HG03565 (cell line): ENCODE data around the gene WDR4.
"Not testable (repeated sequence)": the region's sequence is repeated elsewhere in the genome, so short reads cannot be mapped to it uniquely, and the experiment has no call there.

ENCODE experiments used
- ATAC-seq: cut with Tn5 transposase; IDR thresholded peaks from one replicate; pipeline ENCODE4 v1.9.1; 2021; ENCODE audit warnings: mild to moderate bottlenecking, moderate library complexity; ENCODE audit not compliant: unreplicated experiment

The WDR4 gene, protein sequence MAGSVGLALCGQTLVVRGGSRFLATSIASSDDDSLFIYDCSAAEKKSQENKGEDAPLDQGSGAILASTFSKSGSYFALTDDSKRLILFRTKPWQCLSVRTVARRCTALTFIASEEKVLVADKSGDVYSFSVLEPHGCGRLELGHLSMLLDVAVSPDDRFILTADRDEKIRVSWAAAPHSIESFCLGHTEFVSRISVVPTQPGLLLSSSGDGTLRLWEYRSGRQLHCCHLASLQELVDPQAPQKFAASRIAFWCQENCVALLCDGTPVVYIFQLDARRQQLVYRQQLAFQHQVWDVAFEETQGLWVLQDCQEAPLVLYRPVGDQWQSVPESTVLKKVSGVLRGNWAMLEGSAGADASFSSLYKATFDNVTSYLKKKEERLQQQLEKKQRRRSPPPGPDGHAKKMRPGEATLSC

GRCh38 chr21:42878993-42879787 is at the start of gene WDR4:
Gene WDR4 (minus strand): TSS chr21:42879539. CDS start chr21:42879495, 44 bp downstream.
- ATAC-seq: peak; percentile 86

- not testable (repeated sequence) for ATAC-seq
These were observed 48.3 kb upstream of the WDR4 start for GRCh38 chr21:42927474-42928200.

DNA sequence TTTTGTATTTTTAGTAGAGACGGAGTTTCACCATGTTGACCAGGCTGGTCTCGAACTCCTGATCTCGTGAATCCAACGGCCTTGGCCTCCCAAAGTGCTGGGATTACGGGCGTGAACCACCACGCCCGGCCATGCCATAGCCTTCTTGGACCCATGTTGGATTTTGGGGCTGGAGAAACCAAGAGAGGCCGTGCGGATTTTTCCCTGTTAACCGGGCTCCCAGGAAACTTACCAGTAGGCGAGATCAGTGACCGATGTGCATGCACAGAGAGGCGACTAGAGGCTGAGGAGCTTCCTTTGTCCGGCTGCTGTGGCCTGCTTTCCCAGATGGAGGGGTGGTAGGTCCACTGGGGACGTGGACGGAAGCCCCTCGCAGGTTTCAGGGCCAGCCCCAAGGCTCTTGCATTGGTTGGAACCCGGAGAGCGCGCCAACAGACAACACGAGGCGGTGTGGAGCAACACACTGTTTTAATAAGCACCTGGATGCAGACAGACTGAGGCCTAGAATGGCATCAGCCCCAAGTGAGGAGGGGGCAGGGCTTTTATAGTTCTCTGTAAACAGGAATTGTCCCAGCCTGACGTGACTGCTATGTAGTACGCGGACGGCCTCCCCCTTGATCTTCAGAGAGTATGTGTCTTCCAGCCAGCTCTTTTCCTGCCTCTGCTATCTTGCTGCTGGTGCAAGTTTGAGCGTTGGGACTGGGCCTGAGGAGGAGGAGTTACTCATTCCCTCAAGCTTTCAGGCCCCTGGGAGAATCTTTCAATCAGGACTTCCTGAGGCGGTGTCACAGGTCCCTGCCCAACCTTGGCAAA is 46.0 kb upstream of the WDR4 start, which contains the start of gene ERVH48-1:
Gene ERVH48-1 (minus strand): TSS at position 517 of the 813 bp plus-strand sequence. CDS start 6,624 bp downstream, outside the sequence.
- no peak for ATAC-seq

- ATAC-seq: no peak
These were observed 45.1 kb upstream of the WDR4 start for GRCh38 chr21:42924433-42924751.

DNA sequence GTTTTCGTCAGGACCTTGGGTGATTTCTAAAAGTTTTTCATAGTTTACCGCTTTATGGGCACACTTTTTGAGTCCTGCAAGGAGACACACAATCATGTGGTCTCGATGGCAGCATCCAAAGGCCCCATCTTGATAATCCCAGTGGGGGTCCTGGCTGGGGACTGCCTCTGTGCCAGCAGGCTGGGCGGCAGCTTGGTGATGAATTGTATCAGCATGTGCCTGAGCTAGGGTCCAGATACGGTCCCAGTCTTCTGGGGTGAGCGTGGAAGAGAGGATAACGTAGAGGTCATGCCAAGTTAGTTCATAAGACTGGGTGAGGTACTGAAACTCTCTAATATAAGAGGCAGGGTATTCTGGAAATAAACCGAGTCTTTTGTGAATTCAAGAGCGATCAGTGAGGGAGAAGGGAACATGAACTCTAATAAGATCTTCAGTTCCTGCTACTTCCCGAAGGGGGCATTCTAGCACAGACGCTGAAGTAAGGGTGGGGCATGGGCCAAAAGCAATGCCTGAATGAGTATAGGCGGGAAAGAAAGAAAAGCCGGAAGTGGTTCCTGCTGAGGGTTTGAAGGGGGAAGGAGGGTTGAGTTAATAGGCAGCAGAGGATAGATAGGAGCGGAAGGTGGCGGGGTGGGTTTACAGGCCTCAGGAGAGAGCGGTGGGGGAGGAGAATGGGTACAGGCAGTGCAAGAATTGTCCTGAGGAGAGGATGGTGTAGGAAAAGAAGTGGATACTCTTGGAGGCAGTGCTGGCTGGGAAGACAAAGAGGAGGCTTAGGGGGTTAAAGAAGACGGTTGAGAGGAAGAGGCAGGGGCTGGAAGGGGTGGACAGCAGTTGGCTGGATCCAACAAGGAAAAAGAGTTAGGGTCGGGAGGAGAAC is 44.5 kb upstream of the WDR4 start:
- ATAC-seq: no peak

DNA sequence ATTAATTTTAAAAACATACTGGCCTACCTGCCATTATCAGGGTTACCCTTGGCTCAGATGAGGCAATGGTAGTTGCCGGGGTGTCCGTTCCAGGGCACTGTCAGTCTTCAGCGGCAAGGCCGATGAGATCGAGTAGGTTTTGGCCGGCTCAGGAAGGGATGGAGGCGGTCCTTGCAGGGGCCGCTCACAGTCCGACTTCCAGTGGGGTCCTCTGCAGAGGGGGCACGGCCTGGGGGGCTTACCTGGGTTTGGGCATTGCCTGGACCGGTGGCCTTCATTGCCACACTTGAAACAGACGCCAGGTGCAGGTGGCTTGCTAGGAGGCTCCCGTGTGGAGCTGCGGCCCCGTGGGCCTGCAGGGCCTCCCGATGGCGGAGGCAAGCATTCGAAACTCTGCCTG is 43.6 kb upstream of the WDR4 start:
- ATAC-seq: no peak

GRCh38 chr21:42921927-42922326 is 42.6 kb upstream of the WDR4 start:
- no peak for ATAC-seq

GRCh38 chr21:42918291-42918690 is 39.0 kb upstream of the WDR4 start:
- no peak for ATAC-seq

GRCh38 chr21:42913476-42913875 is 34.1 kb upstream of the WDR4 start:
- ATAC-seq: no peak

DNA sequence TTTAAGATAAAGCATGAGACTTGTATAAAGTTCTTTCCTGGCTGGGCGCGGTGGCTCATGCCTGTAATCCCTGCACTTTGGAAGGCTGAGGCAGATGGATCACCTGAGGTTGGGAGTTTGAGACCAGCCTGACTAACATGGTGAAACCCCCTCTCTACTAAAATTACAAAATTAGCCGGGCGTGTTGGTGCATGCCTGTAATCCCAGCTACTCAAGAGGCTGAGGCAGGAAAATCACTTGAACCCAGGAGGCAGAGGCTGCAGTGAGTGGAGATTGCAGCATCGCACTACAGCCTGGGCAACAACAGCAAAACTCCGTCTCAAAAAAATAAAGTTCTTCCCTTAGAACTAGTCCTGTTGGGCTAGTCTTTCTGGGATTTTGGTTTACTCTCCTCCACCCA is 32.6 kb upstream of the WDR4 start:
- ATAC-seq: not testable (repeated sequence)

DNA sequence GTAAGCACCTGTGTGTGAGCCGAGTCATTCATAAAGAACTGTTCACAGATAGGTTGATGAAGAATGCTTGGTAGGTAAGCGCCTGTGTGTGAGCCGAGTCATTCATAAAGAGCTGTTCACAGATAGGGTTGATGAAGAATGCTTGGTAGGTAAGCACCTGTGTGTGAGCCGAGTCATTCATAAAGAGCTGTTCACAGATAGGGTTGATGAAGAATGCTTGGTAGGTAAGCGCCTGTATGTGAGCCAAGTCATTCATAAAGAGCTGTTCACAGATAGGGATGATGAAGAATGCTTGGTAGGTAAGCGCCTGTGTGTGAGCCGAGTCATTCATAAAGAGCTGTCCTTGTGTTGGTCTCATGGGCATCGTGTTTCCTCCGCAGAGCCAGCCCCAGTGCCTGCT is 29.1 kb upstream of the WDR4 start:
- ATAC-seq: not testable (repeated sequence)

- ATAC-seq: no peak
These were observed 26.9 kb upstream of the WDR4 start for GRCh38 chr21:42906233-42906632.

- no peak for ATAC-seq
These were observed 25.9 kb upstream of the WDR4 start for GRCh38 chr21:42905195-42905594.

- ATAC-seq: no peak
These were observed 24.5 kb upstream of the WDR4 start for GRCh38 chr21:42903817-42904216.

DNA sequence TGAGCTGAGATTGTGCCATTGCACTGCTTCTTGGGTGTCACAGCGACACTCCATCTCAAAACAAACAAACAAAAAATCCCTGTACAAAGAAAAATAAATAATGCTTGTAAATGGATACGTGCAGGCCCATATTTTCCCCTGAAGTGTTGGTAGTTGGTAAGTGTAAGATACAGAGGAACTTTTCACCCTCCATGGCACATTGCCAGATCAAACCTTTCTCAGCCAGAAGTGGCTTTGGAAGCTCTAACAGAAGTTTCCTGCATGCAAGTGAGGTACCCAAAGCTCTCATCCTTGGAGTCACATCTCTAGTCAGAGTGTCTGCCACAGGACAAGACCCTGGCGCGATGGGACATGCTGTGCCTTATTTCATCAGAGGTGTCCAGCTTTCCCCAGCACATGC is 21.1 kb upstream of the WDR4 start:
- no peak for ATAC-seq

- peak; percentile 86 for ATAC-seq
These were observed 13.8 kb upstream of the WDR4 start, which contains the start of gene NDUFV3 for GRCh38 chr21:42892931-42893755. Gene NDUFV3 (plus strand): TSS chr21:42893309. CDS start chr21:42893334, 25 bp downstream.

GRCh38 chr21:42892582-42892930 is 13.2 kb upstream of the WDR4 start:
- no peak for ATAC-seq

GRCh38 chr21:42887326-42887725 is 8.0 kb upstream of the WDR4 start:
- no peak for ATAC-seq

DNA sequence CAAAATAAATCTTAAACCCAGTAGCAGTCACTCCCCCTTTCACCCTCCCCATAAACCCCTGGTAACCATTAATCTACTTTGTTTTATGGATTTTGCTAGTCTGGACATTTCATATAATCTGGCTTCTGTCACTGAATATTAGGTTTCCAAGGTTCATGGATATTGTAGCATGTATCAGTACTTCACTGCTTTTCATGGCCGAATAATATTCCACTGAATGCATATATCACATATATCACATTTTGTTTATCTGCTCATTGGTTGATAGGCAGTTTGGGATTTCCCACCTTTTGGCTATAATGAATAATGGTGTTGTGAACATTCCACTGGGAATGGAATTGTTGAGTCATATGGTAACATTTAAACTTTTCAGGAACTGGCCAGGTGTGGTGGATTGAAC is 4.6 kb upstream of the WDR4 start:
- no peak for ATAC-seq
